Hepatocyte (in vitro differentiated cells): ENCODE results near the gene LDLRAD1. TPM values are rescaled to one million over a fixed set of nuclear protein-coding genes. Genes with fewer than 3 reads are reported as not detected.

ENCODE experiments used
- DNase-seq: peaks from one replicate; pipeline ENCODE4 v3.0.0-alpha.2; 2016; ENCODE audit warnings: low spot score
- H2AFZ ChIP-seq: fragments of 200-600 bp; sonication (generic); 2 replicates; pipeline ENCODE4 v1.6.0; 2016; ENCODE audit warnings: antibody characterized with exemption, mild to moderate bottlenecking
- H3K27ac ChIP-seq: fragments of 200-600 bp; sonication (generic); 2 replicates; pipeline ENCODE4 v1.5.1; 2016; ENCODE audit warnings: mild to moderate bottlenecking
- H3K27me3 ChIP-seq: fragments of 200-600 bp; sonication (generic); 2 replicates; pipeline ENCODE4 v1.6.1; 2016
- H3K36me3 ChIP-seq: fragments of 200-600 bp; sonication (generic); replicated peaks from 2 replicates; pipeline ENCODE4 v1.5.1; 2016; ENCODE audit warnings: low read depth; ENCODE audit not compliant: insufficient read depth
- H3K4me1 ChIP-seq: fragments of 200-600 bp; sonication (generic); 2 replicates; pipeline ENCODE4 v1.5.1; 2016; ENCODE audit warnings: mild to moderate bottlenecking, moderate library complexity; ENCODE audit not compliant: insufficient read depth
- H3K4me2 ChIP-seq: fragments of 200-600 bp; sonication (generic); 2 replicates; pipeline ENCODE4 v1.6.0; 2016
- H3K4me3 ChIP-seq: fragments of 200-600 bp; sonication (generic); 2 replicates; pipeline ENCODE4 v1.5.1; 2016; ENCODE audit warnings: mild to moderate bottlenecking
- H3K79me2 ChIP-seq: fragments of 200-600 bp; sonication (generic); 2 replicates; pipeline ENCODE4 v1.6.0; 2017; ENCODE audit warnings: mild to moderate bottlenecking
- H3K9me2 ChIP-seq: fragments of 200-600 bp; sonication (generic); replicated peaks from 2 replicates; pipeline ENCODE4 v1.6.0; 2017; ENCODE audit warnings: mild to moderate bottlenecking; ENCODE audit not compliant: insufficient read depth
- H3K9me3 ChIP-seq: fragments of 200-600 bp; sonication (generic); 2 replicates; pipeline ENCODE4 v1.5.1; 2016; ENCODE audit warnings: low read depth, mild to moderate bottlenecking
- H4K20me1 ChIP-seq: fragments of 200-600 bp; sonication (generic); 2 replicates; pipeline ENCODE4 v1.6.0; 2016; ENCODE audit warnings: mild to moderate bottlenecking; ENCODE audit not compliant: insufficient read depth, poor library complexity, severe bottlenecking
- CTCF ChIP-seq: fragments of 200-600 bp; sonication (generic); IDR thresholded peaks from 2 replicates; pipeline ENCODE4 v1.5.1; 2016; ENCODE audit warnings: antibody characterized with exemption, mild to moderate bottlenecking; ENCODE audit not compliant: poor library complexity
- EZH2 ChIP-seq: fragments of 200-600 bp; sonication (generic); IDR thresholded peaks from 2 replicates; pipeline ENCODE4 v1.6.1; 2016; ENCODE audit warnings: antibody characterized with exemption, mild to moderate bottlenecking, borderline replicate concordance
- EZH2phosphoT487 ChIP-seq: fragments of 200-600 bp; sonication (generic); IDR thresholded peaks from one replicate; pipeline ENCODE4 v1.6.1; 2018; ENCODE audit warnings: antibody characterized with exemption, mild to moderate bottlenecking, low read depth, moderate library complexity; ENCODE audit not compliant: unreplicated experiment, severe bottlenecking
- WGBS: methylation state at CpG from one replicate; pipeline ENCODE4 v1.1.6; 2016; ENCODE audit warnings: low lambda C conversion rate; ENCODE audit errors: missing lambda C conversion rate; 5-methylcytosine and 5-hydroxymethylcytosine counted together
- polyA plus RNA-seq: library from polyadenylated mRNA; unstranded; fragments of >200 nt; fragmentation: Nextera tagmentation; extraction: Ambion mirVana; gene quantifications from 2 replicates; pipeline ENCODE4 v1.2.1, GENCODE V29; 2016
- total RNA-seq: library from RNA; depleted of rRNA; stranded (reverse); fragments of >200 nt; gene quantifications from 2 replicates; pipeline ENCODE4 v1.2.3, GENCODE V29; 2014

Gene LDLRAD1
- total and polyA plus RNA-seq, 2 experiments from 2014 or later, result 0.82 to 1.7 TPM

GRCh38 chr1:54013393-54014008 is 4.5 kb downstream of the LDLRAD1 start:
- H3K36me3 ChIP-seq, result no peaks in the 10 kb centered on the region

GRCh38 chr1:54012863-54013262 is 5.1 kb downstream of the LDLRAD1 start:
- no peak for TF ChIP-seq EZH2phosphoT487
- no peak for TF ChIP-seq EZH2
- no peak for TF ChIP-seq CTCF
- H4K20me1 ChIP-seq, result no peaks in the 10 kb centered on the region
- no peaks in the 10 kb centered on the region for H3K9me2 ChIP-seq
- no peak for DNase-seq
- peaks cover 9% of the 10 kb centered on the region for H3K4me1 ChIP-seq
- no peaks in the 10 kb centered on the region for H3K27me3 ChIP-seq
- H3K36me3 ChIP-seq, result no peaks in the 10 kb centered on the region
- no peak overlapping the region for H3K4me3 ChIP-seq
- H3K9me3 ChIP-seq, result no peaks in the 10 kb centered on the region
- 97% methylated on average over 8 of the region's 8 CpGs for WGBS
- no peaks in the 10 kb centered on the region for H3K79me2 ChIP-seq
- H2AFZ ChIP-seq, result no peak overlapping the region
- H3K4me2 ChIP-seq, result no peak overlapping the region
- H3K27ac ChIP-seq, result no peak overlapping the region

More at GRCh38 chr1:54013393-54014008, 4.5 kb downstream of the LDLRAD1 start:
- H3K4me1 ChIP-seq, result peaks cover 13% of the 10 kb centered on the region
- H3K27me3 ChIP-seq, result no peaks in the 10 kb centered on the region
- H2AFZ ChIP-seq, result no peak overlapping the region
- 83% methylated on average over 8 of the region's 8 CpGs for WGBS
- no peak overlapping the region for H3K4me3 ChIP-seq
- H3K9me3 ChIP-seq, result no peaks in the 10 kb centered on the region
- H4K20me1 ChIP-seq, result no peaks in the 10 kb centered on the region
- no peak overlapping the region for H3K27ac ChIP-seq
- DNase-seq, result no peak
- H3K79me2 ChIP-seq, result no peaks in the 10 kb centered on the region
- TF ChIP-seq CTCF, result no peak
- no peak for TF ChIP-seq EZH2
- no peak for TF ChIP-seq EZH2phosphoT487
- no peak overlapping the region for H3K4me2 ChIP-seq
- no peaks in the 10 kb centered on the region for H3K9me2 ChIP-seq

GRCh38 chr1:54012008-54012325 is 6.0 kb downstream of the LDLRAD1 start:
- Histone ChIP-seq H3K4me2 (no peak overlapping the region), H3K4me1 (peaks cover 6% of the 10 kb centered on the region), H3K27ac (no peak overlapping the region), H3K9me3 (no peaks in the 10 kb centered on the region), H3K79me2 (no peaks in the 10 kb centered on the region), H3K27me3 (no peaks in the 10 kb centered on the region), H3K9me2 (no peaks in the 10 kb centered on the region), H4K20me1 (no peaks in the 10 kb centered on the region), H3K36me3 (no peaks in the 10 kb centered on the region), H3K4me3 (no peak overlapping the region), H2AFZ (no peak overlapping the region)
- no peak for TF ChIP-seq CTCF
- TF ChIP-seq EZH2phosphoT487, result no peak
- no peak for TF ChIP-seq EZH2
- WGBS, result 95% methylated on average over 9 of the region's 9 CpGs
- no peak for DNase-seq
